HL-60 (cell line): ENCODE measurements around the gene MYO5B.

ENCODE experiments used
- DNase-seq, 2 experiments: peaks; one replicate each; pipeline ENCODE4 v3.0.0-alpha.2; 2010 to 2020; ENCODE audit warnings: low read depth in 1 of 2, low spot score in 1 of 2
- H3K27ac ChIP-seq: fragments of 250-450 bp; sonication (Bioruptor Pico); replicated peaks from 2 replicates; pipeline ENCODE4 v1.5.1; 2020; ENCODE audit warnings: mild to moderate bottlenecking, moderate library complexity
- H3K27me3 ChIP-seq: fragments of 250-450 bp; sonication (Bioruptor Pico); 2 replicates; pipeline ENCODE4 v1.5.1; 2021; ENCODE audit warnings: mild to moderate bottlenecking, moderate library complexity; ENCODE audit not compliant: insufficient read depth, poor library complexity, severe bottlenecking
- H3K4me3 ChIP-seq: replicated peaks from 2 replicates; pipeline ENCODE4 v1.5.1; 2011; ENCODE audit warnings: mild to moderate bottlenecking, control low read depth, low read length; ENCODE audit not compliant: insufficient read depth
- CTCF ChIP-seq: IDR thresholded peaks from one replicate; pipeline ENCODE4 v1.5.1; 2011; ENCODE audit warnings: low read length, control low read depth, inconsistent platforms; ENCODE audit not compliant: insufficient read depth
- GABPA ChIP-seq: IDR thresholded peaks from 2 replicates; pipeline ENCODE4 v1.6.1; 2012; ENCODE audit warnings: low read depth
- POLR2AphosphoS5 ChIP-seq: IDR thresholded peaks from 2 replicates; pipeline ENCODE4 v1.6.1; 2012; ENCODE audit warnings: low read depth
- REST ChIP-seq: IDR thresholded peaks from 2 replicates; pipeline ENCODE4 v1.6.1; 2012; ENCODE audit warnings: low read depth; ENCODE audit not compliant: insufficient replicate concordance
- SPI1 ChIP-seq: IDR thresholded peaks from 2 replicates; pipeline ENCODE4 v1.6.1; 2012; ENCODE audit warnings: low read depth, mild to moderate bottlenecking, borderline replicate concordance

MYO5B gene

GRCh38 chr18:50075772-50076171, 119.2 kb downstream of the MYO5B start:
- DNase-seq = no peak
- TF ChIP-seq GABPA (no peak), POLR2AphosphoS5 (no peak), REST (no peak), SPI1 (no peak), CTCF (no peak)
- Histone ChIP-seq H3K27ac (no peak overlapping the region), H3K4me3 (no peak overlapping the region), H3K27me3 (peaks cover 8% of the 10 kb centered on the region)

GRCh38 chr18:50074404-50074803, 120.5 kb downstream of the MYO5B start:
- Histone ChIP-seq H3K4me3 (no peak overlapping the region), H3K27ac (no peak overlapping the region), H3K27me3 (peaks cover 5% of the 10 kb centered on the region)
- TF ChIP-seq REST (no peak), POLR2AphosphoS5 (no peak), SPI1 (no peak), GABPA (no peak), CTCF (no peak)
- no peak for DNase-seq

DNA sequence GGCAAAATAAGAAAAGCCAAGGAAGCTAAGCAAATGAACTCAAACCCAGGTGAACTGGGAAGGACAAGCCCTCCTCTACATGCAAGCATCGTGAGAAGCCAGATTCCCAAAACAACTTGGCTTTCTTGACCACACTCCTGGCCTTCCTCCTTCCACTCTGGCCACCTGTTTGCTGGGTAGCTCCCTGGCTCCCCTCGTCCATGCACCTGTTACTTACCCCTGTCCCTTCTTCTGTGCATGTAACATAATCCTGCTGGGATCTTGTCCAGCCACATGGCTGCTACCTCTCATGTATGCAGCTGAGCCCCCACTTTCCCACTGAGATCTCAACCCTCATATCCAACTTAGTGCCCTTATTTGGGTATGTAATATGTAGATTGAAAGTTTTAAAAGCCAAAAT, 121.6 kb downstream of the MYO5B start:
- TF ChIP-seq CTCF (no peak), REST (peak; percentile 12)
- no peak overlapping the region for H3K27ac ChIP-seq
- peaks cover 2% of the 10 kb centered on the region for H3K27me3 ChIP-seq
- no peak overlapping the region for H3K4me3 ChIP-seq
- no peak for DNase-seq
